B cell (primary cell): ENCODE results near the gene RNU5B-1.

ENCODE experiments used
- CTCF ChIP-seq: fragments of 200-600 bp; IDR thresholded peaks from one replicate; pipeline ENCODE4 v1.8.0; 2022; ENCODE audit warnings: antibody characterized with exemption, mild to moderate bottlenecking
- EZH2 ChIP-seq: IDR thresholded peaks from 2 replicates; pipeline ENCODE4 v1.6.1; 2012; ENCODE audit warnings: borderline replicate concordance, low read depth, mild to moderate bottlenecking, moderate library complexity, low read length; ENCODE audit not compliant: insufficient read depth, poor library complexity, severe bottlenecking

DNA sequence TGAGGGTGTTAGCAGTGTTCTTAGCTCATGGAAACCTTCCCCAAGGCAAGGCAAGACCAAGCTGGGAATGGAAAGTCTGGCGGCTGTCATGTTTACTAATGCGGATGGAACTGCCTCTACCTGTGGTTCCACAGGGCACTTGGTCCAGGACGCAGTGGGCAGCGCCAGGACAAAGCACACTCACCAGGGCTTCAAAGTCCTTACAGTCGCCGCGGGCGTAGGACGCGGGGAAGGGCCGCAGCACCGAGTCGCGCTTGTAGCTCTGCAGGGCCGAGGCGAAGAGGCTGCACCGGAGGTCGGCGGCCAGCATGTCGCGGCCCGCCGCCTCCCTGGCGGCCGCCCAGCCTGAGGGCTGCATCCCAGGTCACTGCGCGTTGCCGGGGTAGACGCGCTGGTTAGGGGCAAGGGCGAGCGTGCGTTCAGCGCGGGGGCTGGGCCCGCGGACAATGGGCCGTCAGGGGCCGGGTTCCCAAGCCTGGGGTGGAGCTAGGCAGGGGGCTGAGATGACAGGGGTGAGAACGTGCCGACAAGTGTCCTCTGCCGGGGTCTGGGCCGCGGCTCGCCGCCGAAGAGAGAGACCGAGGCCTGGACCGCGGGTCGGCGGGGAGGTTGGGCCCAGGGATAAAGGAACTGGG, 18.3 kb upstream of the RNU5B-1 start:
- TF ChIP-seq CTCF (no peak), EZH2 (no peak)
